ENCODE results near the gene DHX9.

Gene DHX9

DNA sequence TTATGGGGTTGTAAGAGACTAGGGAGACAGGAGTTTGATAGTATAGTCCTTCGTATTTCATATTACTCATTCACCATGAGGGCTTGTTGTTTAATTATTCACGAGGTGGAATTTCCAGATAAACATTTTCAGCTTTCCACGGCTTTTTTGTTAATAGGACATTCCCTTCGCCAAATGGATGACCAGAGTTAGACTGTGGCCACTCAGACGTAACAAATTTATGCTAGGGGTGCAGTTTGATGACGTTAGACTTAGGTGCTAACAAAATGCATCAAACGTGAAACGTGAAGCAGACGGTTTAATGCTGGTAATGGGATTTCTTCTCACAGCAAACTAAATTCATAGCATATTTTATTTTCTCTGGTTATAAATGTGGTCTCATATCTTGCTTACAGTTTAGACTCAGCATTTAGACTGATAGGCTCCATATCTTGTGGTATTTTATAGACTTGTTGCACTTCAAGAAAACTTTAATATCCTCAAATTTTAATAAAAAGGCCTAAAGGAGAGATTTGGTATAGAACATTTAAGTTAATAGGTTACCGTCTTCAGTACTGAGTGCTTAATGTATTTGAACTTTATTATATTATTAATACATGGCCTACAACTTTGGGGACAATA, 2.3 kb downstream of the DHX9 start:
- no peak for DNase-seq (ENCODE audit: low spot score)

DNA sequence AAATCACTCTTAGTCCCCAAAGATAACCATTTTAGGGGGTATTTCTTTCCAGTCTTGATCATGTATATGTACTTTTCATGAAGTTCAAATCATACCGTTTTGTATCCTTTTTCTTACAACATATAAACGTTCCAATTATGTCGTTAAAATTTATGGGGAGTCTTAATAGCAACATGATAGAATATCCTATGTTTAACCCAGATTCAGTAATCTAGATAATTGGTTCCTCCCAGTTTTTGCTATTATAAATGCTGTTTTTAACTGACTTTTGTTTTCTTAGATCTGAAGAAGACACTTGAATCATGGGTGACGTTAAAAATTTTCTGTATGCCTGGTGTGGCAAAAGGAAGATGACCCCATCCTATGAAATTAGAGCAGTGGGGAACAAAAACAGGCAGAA, 3.1 kb downstream of the DHX9 start:
- no peak for DNase-seq (ENCODE audit: low spot score)

DNA sequence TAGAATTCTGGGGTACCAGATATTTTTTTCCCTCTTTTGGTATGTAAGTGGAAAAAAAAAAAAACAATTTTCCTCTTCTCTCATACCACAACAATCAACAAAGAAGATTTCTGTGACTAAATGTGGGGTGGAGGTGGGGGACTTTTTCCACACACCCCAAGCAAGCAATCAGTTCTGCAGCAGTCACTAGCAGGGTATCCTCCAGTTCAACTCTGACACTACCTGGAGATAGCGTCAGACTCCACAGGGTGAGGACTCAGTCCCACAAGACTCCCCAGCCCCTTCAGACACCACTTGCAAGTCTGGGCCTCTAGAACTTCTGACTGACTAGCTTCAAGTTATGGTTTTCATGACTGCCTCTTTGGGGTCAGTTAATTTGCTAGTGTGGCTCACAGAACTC, 6.2 kb downstream of the DHX9 start:
- DNase-seq (ENCODE audit: low spot score) = no peak

DNA sequence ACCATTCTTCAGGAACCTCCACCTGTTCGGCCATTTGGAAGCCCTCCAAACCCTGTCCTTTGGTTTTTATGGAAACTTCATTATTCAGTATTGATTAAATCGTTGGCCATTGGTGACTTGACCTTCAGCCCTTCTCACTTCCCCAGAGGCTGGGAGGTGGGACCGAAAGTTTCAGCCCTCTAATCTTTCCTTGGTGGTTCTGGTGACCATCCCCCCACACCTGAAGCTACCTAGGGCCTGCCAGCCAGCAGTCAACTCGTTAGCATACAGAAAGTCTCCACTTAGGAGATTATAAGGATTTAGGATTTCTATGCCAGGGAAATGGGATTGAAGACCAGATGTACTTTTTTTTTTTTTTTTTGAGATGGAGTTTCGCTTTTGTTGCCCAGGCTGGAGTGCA, 6.7 kb downstream of the DHX9 start:
- no peak for DNase-seq (ENCODE audit: low spot score)

DNA sequence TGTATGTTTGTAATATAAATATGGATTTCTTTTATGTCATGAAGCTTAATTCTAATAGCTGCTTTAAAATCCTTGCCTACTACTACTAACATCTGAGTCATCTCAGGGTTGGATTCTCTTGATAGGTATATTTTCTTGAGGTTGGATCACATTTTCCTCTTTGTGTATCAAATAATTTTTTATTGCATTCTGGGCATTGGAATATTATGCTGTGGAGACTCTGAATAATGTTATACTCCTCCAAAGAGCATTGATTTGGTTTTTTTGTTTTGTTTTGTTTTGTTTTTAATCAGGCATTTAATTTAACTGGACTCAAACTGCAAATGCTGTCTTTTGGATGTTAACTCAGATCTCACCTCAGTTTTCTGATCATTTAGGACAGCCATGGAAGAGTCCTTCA, 8.0 kb downstream of the DHX9 start:
- DNase-seq (ENCODE audit: low spot score) = no peak

DNA sequence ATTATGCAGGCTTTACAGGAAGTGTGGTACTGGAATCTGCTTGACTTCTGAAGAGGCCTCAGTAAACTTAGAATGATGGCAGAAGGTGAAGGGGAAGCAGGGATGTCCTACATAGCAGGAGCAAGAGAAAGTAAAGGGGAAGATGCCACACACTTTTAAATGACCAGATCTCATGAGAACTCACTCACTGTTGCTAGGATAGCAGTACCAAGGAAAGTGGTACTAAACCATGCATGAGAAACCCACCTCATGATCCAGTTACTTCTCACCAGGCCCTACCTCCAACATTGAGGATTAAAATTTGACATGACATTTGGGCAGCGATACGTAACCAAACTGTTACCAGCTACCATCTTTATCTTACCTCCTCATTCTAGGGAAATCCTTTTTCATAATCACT, 9.6 kb downstream of the DHX9 start:
- DNase-seq (ENCODE audit: low spot score) = no peak

DNA sequence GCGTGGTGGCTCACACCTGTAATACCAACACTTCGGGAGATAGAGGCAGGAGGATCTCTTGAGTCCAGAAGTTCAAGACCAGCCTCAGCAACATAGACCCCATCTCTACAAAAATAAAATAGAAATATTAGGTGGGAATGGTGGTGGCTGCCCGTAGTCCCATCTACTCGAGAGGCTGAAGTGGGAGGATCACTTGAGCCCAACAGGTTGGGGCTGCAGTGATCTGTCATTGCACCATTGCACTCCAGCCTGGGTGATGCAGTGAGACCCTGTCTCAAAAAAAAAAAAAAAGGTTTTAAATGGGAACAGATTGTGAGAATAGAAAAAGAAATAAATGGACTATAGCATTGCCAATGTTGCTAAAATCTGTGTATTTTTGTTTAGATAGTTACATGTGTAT, 11.2 kb downstream of the DHX9 start:
- no peak for DNase-seq (ENCODE audit: low spot score)

DNA sequence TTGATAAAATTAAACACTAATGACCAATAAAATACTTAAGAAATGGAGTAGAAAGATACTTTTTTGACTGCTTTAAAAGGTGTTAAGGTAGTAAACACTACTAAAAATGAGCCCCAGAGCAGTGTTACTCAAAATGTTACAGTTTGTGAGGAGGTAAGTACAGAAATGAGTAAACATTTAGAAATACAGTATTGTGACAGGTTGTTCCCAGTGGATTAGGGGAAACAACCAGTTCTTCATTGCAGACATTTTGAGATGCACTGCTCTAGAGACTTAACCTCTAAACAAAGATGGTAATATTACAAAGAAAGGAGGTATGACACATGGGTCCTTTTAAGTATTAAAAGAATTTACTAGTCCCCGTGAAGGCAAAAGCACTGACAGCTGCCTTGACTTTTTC, 12.7 kb downstream of the DHX9 start:
- DNase-seq (ENCODE audit: low spot score) = no peak

DNA sequence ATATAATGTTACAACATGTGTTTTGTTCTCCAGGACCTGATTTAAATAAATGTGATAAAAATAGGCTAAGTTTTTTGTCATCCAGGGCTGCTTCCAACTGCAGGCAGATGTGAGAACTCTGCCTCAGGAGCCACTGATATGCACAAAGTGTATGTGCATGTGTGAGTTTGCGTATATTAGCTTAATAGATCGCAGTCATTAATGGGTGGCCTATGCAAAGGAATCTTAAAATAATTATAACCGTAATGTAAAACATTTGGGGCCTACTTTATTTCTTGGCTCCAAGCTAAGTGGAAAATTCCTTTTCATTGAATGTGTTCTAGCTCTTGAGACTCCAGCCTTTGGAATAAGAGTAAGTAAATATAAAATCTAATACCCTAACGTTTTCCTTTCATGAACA, 16.8 kb downstream of the DHX9 start:
- DNase-seq (ENCODE audit: low spot score) = no peak

DNA sequence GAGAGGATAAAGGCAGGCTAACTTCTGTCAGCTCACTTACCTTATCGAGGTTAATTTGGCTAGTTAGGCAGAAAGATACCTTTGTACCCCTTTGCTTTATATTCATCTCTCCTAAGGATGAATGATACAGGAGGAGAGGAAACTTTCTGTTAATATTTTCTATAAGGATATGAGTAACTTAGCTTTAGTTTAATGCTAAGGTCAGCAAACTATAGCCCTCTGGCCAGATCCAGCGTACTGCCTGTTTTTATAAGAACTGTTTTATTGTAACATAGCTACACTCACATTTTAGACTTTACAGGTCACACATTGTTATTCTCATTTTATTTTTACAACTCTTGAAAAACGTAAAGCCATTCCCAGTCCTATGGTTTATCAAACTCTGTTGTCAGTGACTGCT, 18.1 kb downstream of the DHX9 start:
- DNase-seq (ENCODE audit: low spot score) = no peak

DNA sequence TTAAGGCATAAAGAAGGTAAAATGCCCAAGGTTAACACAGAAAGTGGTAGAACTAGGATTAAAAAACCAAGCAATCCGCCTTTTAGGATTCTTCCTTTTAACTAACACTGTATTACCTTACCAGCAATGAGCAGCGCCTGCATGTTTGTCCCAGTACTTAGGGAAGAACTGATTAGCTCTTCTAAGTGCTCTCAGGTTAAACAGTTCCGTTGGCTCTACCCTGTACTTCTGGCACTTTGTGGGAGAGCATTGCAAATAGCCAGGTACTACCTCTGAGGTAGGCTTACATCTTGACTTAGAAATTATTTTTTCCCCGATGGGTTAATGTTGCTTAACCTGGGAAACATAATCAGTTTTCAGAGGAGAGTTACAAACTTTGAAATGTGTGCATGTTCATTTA, 21.5 kb downstream of the DHX9 start:
- no peak for DNase-seq (ENCODE audit: low spot score)

DNA sequence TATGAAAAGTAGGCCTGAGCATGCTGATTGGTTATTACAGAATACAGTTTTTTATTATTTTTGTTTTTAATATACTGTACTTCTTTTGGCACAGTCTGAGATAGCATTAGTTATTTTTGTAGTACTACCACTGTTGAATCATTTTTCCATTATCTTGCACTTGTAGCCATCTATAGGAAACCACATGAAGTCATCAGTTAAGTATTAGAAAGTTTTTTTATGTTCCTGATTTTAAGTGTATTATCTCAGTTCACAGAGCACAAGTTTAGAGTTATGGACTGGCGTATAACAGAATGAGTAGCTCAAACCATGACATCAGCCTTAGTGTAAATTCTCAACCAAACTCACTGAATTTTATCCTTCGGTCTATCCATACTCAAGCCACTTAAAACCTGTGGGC, 22.8 kb downstream of the DHX9 start:
- no peak for DNase-seq (ENCODE audit: low spot score)

DNA sequence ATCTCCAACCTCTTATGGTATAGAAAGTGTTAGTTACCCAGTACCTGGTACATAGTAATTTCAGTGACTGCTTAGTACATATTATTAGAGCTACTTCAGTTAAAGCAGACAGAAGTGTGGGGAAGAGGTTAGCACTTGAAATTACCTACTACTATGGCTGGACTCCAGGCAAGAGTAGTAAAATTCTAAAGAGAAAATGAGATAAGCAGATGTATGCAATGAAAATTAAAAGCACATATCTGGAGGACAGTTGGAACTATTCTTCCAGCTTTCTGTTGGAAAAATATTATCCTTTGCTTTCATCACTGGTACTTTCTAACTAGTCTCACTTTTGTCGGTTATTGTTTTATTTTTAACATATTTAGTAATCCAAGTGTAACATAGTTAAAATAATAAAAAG, 23.7 kb downstream of the DHX9 start:
- no peak for DNase-seq (ENCODE audit: low spot score)

DNA sequence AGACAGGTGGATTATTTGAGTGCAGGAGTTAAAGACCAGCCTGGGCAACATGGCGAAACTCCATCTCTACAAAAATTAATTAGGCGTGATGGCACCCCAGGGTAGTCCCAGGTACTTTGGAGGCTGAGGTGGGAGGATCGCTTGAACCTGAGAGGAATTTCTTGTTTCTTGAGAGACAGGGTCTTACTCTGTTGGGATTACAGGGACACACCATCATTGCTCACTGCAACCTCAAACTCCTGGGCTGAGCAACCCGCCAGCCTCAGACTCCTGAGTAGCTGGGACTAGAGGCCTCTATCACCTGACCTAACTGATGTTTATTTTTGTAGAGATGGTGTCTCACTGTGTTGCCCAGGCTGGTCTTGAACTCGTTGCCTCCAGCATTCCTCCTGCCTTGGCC, 24.8 kb downstream of the DHX9 start:
- DNase-seq (ENCODE audit: low spot score) = no peak

DNA sequence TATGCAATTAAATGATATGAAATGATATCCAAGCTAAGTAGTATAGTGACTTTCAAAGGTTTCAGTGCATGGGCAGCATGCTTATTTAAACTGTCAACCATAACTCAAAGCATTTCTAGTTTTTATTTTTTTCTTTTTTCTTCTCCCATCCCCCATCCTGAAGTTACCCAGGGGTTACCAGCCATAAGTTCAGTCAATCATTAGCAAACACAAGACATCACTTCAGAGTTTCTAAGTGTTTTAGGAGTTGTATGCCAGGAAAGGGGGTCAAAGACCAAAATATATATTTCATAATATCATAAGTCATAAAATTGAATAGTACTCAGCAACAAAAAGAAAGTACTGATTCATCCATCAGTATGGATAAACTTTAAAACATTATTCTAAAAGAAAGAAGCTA, 28.7 kb downstream of the DHX9 start:
- no peak for DNase-seq (ENCODE audit: low spot score)

DNA sequence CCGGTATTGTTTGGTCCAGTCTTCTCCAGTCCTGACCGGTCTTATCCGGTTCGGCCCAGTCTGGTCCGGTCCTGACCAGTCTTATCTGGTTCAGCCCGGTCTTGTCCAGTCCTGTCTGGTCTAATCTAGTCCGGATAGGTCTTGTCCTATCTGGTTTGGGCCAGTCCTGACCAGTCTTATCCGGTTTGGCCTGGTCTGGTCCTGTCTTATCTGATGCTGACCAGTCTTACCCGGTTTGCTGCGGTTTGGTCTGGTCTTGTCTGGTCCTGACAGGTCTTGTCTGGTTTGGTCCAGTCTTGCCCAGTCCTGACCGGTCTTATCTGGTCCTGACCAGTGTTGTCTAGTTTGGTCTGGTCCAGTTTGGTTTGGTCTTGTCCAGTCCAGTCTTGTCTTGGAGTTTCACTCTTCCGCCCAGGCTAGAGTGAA, 30.1 kb downstream of the DHX9 start:
- no peak for DNase-seq (ENCODE audit: low spot score)

DNA sequence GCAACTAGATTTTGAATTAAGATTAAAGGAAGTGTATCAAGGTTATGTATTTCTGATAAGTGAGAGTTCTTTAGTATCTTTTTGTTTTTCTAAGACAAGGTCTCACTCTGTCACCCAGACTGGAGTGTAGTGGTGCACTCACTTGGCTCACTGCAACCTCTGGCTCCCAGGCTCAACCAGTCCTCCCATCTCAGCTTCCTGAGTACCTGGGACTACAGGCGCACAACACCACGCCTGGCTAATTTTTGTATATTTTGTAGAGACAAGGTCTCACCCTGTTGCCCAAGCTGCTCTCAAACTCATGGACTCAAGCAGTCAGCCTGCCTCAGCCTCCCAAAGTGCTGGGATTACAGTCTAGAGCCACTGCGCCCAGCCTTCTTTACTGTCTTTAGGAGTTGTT, 33.7 kb downstream of the DHX9 start:
- no peak for DNase-seq (ENCODE audit: low spot score)

DNA sequence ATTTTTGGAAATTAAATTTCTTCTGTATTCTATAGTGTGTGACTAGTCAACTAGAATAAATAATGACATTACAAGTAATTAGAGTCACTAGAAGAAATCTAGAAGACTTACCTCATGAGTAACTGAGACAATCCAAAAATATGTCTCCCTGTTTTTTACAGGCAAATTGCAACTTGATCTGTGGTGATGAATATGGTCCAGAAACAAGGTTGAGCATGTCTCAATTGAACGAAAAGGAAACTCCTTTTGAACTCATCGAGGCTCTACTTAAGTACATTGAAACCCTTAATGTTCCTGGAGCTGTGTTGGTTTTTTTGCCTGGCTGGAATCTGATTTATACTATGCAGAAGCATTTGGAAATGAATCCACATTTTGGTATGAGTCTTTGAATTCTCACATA, 36.7 kb downstream of the DHX9 start:
- DNase-seq (ENCODE audit: low spot score) = no peak

DNA sequence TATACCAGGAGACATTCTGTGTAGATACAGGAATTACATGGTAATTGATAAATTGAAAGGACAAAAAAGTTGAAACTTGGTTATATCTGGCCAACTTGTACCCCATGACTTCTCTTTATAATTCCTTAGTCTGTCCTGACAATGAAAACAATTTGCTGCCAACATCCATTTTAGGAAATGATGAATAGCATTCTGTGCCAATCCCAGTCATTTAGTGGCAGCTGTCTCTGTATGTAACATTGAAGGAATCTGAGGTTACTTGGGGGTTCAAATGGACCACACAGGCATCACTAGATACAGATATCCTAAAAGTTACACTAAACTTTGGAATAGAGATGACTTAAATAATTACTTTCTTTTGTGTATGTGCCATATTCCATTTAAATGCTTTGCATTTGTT, 38.2 kb downstream of the DHX9 start:
- DNase-seq (ENCODE audit: low spot score) = no peak

DNA sequence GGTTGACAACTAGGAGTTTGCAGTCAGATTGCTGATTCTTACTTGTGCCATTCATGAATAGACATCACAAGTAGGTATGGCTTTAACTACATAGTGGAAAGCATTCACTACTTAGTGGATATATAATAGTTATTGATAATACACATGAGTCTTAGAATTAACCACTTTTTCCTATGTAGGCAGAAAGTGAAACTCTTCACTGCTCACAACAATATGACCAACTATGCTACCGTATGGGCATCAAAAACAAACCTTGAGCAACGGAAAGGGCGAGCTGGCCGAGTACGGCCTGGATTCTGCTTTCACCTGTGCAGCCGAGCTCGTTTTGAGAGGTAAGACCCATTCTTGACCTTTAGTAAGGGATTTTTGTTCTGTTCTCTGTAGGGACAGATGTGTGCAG, 38.7 kb downstream of the DHX9 start:
- no peak for DNase-seq (ENCODE audit: low spot score)

DNA sequence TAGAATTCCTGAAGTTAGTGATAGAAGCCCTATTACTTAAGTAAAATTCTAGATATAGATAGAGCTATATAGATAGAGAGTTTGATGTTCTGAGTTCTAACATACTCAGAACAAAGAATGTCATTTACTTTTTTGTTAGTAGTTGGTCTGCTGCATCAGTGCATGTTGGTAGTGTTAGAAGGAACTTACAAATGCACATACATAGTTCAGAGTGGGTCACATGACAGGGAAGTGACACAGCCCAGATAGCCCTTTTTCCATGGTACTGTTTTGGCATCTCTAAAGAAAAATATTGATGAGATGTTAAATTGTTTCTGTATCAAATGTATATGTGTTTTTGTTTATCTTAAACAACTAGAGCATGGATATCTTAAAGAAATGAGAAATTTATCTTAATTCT, 45.7 kb downstream of the DHX9 start:
- no peak for DNase-seq (ENCODE audit: low spot score)

DNA sequence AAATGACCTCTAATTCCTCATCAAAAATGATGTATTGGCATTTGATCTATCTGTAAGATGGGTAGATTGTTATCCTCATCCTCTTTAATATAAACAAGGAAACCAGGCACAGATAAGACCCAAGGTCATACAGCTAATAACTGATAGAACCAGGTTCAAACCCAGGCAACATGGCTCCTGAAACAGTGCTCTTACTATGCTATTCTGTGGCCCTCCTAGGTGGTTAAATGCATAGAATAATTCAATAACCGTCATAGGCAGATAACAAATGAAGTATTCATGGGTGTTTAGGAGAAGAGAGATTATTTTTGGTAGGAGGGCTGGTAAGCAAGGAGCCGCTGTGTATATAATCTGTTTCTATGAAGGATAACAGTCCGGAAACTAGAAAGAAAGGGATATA, 46.4 kb downstream of the DHX9 start:
- no peak for DNase-seq (ENCODE audit: low spot score)

DNA sequence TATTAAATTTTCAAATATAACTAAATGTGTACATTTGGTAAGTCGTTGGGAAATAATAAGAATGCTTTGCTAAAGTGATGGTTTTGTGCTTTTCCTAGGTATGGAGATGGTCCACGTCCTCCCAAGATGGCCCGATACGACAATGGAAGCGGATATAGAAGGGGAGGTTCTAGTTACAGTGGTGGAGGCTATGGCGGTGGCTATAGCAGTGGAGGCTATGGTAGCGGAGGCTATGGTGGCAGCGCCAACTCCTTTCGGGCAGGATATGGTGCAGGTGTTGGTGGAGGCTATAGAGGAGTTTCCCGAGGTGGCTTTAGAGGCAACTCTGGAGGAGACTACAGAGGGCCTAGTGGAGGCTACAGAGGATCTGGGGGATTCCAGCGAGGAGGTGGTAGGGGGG, 47.8 kb downstream of the DHX9 start:
- DNase-seq (ENCODE audit: low spot score) = no peak

DNA sequence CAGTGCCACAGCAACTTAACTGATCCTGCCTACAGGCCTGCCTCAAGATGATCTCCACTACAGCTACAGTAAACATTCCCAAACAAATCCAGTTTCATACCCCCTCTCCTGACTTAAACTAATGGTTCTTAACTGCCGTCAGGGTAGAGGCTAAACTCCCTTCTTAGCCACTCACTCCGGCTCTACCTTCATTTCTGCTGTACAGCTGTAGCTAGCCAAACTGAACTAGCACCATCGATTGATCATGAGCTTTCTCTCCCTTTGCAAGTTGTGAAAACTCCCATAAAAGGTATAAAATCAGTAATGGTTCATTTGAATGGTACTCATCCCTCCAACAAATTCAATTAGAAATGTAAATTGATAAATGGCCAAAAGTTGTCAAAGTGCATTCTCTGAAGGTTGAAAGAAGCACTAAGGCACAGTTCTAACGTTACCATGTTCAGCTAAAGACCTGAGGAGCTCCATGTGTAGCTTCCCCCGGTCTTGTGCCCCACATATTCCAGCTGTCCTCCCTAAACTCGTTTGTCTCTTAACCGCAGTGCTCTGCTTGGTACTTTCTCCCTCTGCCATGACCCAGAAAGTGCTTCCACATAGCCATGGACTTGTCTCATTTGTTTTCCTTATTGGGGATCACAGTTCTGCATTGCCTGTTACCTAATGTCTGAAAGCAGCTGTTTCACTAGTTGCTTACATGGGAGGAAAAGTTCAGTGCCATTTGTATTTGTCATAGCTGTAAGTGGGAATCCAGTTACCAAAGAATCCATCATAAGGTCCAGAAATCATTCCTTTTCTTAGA, 49.8 kb downstream of the DHX9 start:
- DNase-seq (ENCODE audit: low spot score) = no peak

Measured in SK-N-DZ (cell line).